HUDEP-2 (cell line): ENCODE results near the gene YIF1B.
"Not testable (repeated sequence)": the region's sequence is repeated elsewhere in the genome, so short reads cannot be mapped to it uniquely, and the experiment has no call there.

Source experiments
- DNase-seq, 76 experiments: peaks; one replicate each; lab custom pipeline; 2025; ENCODE audit not compliant: unreplicated experiment in 76 of 76; lab: John Stamatoyannopoulos, UW

The YIF1B gene

DNA sequence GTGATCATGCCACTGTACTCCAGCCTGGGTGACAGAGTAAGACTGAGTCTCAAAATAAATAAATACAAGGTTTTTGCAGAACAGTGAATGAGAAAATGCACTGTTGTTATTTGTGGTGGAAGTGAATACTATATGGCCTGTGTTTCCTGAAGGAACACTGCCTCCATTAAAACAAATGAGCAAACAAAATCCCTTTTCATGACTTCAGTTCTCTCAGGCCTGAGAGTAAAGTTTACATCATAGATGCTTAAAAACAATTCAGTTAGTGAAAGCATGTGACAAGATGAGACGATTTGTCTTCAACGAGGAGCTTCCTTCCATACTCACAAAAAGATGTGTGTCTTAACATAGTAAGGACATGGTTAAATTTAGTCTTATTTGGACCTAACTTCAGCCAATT is 37.0 kb downstream of the YIF1B start:
- no peak for DNase-seq

DNA sequence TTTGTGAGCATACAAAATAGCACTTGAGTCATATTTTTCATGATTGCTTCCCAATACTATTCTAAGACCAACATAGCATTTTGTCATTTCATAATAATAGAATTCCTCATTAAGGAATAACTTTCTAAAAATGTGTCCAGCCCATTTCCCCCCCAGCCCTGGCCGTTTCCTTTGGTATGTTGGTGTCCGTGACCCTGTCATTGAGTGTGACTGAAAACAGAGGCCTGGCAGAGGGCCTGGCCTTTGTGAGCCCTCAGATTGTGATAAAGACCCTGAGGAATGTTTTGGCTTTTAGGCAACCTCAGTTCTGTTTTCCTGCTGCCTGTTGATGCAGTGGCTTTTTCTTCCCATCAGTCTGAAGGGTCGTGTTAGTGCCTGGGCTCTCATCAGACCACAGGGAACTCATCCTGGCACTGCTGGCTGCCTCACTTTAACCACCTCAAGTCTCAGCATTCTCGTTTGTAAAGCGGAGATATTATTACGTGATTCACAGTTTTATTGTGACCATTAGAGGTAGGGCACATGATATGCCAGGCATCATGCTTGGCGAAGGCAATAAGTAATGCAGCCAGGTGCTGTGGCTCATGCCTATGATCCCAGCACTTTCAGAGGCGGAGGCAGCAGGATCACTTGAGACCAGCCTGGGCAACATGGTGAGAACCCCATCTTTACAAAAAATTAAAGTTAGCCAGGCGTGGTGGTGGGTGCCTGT is 37.6 kb downstream of the YIF1B start:
- DNase-seq = no peak

DNA sequence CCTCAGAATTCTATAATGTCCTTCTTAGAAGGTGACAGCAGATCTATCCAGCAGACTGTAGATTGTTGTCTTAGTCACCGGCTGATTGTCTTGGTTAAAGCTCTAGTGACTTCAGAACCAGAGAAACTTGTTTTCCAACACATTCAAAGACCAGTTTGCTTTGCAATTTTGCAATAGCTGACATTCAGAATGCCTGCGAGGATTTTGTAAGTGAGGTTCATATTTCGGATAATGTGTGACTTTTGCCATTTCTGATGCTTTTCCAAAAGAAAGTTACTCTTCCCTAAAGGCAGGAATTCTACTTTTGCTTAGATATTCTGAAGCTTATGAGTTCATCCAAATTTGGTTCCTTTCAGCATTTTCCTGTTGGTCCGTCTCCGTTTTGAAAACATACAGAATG is 38.2 kb downstream of the YIF1B start:
- DNase-seq = no peak

- no peak for DNase-seq
Measured at GRCh38 chr19:38276942-38277517, 38.7 kb downstream of the YIF1B start.

- DNase-seq = no peak
Measured at GRCh38 chr19:38274739-38275138, 41.0 kb downstream of the YIF1B start.

DNA sequence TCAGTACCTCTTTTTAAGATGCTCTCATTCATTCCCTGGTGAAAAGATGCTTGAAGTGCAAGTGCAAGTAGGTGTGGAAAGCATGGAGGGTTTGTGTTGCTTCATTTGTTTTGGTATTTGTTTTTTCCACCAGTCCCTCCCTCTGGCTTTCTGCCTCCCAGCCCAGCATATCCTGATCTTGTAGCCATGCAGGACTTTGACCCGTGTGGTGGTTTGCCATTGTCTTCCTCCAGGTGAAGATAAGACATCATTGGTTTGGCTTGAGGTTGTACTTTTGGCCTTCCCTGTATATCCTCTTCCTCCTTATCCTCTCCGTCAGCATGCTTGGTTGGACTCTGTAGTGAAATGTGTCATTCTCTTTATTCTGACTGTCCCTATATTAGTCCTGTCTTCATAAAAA is 42.2 kb downstream of the YIF1B start:
- no peak for DNase-seq

DNA sequence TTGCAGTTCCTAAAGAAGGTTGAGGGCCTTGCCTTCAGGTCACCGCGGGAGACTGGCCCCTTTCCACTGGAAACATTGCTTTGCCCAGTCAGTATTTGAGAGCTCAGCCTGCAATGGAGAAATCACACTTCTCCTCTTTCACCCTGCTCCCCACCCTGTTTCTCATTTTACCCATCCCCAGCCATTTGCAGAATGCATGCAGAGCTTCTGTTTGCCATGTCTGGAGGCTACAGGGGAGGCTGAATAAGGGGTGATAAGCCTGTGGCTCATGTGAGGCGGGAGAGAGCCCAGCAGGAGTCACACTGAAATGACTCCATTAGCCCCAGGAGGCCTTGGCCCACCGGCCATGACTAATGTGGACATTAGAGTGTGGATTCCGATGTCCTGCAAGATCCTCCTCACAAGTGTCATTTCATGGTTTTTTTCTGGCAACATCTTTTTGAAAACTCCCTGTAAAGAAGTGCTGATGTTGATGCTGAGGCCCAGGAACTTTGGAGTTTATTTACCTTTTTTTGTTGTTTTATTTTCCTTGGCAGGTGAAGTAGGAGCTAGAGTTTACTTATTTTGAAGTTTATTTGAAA is 45.1 kb downstream of the YIF1B start:
- DNase-seq = peak in 52 of 76 experiments; percentile 15 to 75 (median 44)

DNA sequence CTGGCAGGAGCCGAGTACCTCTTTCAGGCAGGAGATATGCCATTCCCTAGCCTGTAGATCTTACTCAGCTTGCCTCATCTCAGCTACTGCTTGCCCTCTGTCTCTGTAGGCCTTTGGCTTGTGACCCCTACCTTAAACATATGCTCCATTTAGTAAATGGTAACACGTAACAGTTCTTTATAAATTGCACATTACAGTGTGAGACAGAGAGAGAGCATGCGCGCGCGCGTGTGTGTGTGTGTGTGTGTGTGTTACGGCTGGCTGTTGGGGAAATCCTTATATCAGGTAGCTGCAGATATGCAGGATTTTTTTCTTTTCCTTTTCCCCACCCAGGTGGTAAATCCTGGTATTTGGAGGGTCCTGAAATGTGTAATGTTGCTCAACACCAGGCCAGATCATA is 47.2 kb downstream of the YIF1B start:
- peak in 16 of 76 experiments; percentile 10 to 52 (median 28) for DNase-seq

GRCh38 chr19:38267761-38268483 is 47.8 kb downstream of the YIF1B start:
- DNase-seq = peak in 1 of 76 experiments; percentile 38

GRCh38 chr19:38266981-38267597 is 48.7 kb downstream of the YIF1B start:
- DNase-seq = no peak

GRCh38 chr19:38265921-38266429 is 49.8 kb downstream of the YIF1B start:
- no peak for DNase-seq

- peak in 11 of 76 experiments; percentile 12 to 41 (median 25) for DNase-seq
Measured at GRCh38 chr19:38265213-38265861, 50.4 kb downstream of the YIF1B start.

- peak in 44 of 76 experiments; percentile 32 to 83 (median 58) for DNase-seq
Measured at GRCh38 chr19:38264486-38265212, 51.1 kb downstream of the YIF1B start, which contains the start of gene SPINT2. Gene SPINT2, plus strand, starts transcription at chr19:38264573. Its CDS starts 320 bp downstream, at chr19:38264893.

DNA sequence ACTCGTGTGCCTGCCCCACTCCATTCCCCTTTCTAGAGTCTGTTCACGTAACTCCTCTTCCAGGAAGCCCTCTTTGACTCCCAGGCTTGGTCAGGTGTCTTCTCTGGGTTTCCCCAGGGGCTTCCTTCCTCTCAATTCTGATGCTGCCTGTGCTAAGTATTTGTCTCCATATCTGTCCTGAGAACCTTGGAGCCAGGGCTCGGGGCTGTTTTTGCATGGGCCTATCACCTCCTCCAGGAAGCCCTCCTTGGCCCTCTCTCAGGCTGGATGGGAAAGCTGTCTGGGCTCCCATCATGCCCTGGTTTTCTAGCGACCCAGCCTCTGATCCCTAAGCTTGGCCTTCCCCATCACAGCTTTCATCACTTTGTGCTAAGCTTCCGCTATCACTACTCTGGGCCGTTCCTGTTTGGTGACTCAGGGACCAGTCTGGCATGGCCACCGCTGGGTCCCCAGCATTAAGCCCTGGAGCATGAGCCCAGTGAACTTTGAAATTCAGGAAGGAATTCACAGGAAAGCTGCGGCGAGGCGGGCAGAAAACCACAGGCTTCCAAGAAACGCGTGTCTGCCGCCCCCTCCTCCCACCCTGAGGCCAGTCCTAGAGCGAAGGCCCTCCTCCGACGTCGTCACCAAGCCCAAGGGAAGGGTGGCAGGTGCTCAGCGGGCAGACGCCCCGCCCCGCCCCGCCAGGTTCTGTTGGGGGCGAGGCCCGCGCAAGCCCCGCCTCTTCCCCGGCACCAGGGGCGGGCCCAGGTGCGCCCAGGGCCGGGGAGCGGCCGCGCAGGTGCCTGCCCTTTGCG is 51.9 kb downstream of the YIF1B start:
- peak in 45 of 76 experiments; percentile 24 to 79 (median 59) for DNase-seq

DNA sequence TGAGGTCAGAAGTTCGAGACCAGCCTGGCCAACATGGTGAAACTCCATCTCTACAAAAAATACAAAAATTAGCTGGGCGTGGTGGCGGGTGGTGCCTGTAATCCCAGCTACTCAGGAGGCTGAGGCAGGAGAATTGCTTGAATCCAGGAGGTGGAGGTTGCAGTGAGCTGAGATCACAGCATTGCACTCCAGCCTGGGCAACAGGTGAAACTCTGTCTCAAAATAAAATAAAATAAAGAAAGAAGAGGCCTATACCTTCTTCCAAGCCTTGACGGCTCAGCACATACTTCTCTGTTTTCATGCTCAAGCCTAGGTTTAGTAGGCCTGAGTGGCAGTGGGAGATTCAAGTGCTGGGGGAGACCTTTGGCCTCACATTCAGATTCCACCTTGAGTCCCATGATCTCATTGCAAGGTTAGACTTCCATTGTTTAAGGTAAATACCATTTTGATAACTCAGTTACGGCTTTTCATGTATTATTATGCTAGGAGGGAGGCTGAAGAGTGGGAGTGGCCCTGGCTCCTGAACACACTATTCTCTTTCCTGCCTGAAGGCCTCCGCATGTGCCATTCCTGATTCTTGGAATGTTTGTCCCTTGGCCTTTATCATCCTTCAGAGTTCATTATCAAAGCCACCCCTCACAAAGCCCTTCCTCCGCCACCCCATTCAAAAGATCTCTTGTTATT is 53.0 kb downstream of the YIF1B start:
- DNase-seq = no peak

DNA sequence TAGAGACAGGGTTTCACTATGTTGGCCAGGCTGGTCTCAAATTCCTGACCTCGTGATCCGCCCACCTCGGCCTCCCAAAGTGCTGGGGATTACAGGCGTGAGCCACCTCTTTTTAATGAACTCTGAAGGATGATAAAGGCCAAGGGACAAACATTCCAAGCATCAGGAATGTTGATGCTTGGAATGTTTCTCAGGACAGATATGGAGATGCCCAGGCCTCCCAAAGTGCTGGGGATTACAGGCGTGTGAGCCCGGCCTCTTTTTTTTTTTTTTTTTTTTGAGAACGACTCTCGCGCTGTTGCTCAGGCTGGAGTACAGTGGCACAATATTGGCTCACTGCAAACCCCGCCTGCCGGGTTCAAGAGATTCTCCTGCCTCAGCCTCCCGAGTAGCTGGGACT is 53.8 kb downstream of the YIF1B start:
- not testable (repeated sequence) for DNase-seq

DNA sequence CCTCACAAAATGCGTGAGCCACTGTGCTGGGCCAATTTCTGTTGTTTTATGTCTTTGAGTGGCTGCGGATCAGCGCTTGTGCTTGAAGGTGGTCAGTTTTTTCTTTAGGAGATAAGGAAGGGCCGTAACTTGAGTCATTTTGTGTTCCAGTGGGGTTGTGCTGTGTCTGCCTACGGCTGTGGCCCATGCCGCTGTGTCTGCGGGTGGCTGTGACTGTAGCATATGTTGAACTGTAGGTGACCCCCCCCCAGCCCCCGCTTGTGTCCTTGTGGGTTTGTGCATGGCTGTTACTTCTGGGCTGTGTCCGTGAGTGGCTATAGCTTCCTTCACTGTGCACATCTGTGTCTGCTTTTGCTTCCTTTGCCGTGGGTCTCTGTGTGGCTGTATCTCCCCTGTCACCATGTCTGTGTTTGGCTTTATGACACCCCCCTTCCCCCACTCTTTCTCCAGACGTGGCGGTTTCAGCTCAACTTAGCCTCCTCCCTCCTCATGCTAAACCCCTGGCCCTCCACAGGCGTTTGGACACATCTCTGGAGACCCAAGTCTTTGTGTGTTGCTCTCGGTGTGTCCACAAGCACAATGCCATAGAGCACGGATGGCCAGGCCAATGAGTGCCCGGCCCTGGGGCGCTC is 60.2 kb downstream of the YIF1B start:
- peak in 1 of 76 experiments; percentile 44 for DNase-seq

DNA sequence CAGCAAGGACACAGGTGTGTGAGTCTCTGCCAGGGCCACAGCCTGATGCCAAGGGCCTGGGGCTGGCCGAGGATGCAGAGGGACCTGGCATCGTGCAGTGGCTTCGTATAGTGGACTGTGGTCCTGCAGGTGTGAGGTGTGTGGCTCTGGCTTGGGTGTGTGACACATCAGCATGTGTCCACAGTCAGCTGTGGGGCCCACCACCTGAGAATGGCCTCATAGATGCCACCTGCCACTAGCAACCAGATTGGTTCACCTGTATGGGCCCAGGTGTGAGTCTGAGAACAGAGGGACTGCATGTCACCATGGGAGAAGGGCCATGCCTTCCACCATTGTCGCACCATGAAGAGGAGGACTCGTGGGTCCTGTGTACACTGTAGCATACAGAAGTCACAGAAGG is 62.0 kb downstream of the YIF1B start:
- DNase-seq = no peak
